Fibroblast of lung (primary cell): Measurements from ENCODE around the gene BUD31. TPM values are rescaled to one million over a fixed set of nuclear protein-coding genes. Genes with fewer than 3 reads are reported as not detected.
"Not testable (repeated sequence)": the region's sequence is repeated elsewhere in the genome, so short reads cannot be mapped to it uniquely, and the experiment has no call there.

Source experiments
- DNase-seq, 2 donors: peaks; one replicate each; pipeline versions ENCODE4 v3.0.0 to v3.0.0-alpha.2; 2010; ENCODE audit warnings: low read depth in 2 of 2
- H2AFZ ChIP-seq: 2 replicates; pipeline ENCODE4 v1.5.1; 2012; ENCODE audit warnings: low read length, control low read depth, inconsistent platforms
- H3K27ac ChIP-seq: 2 replicates; pipeline ENCODE4 v1.5.1; 2011; ENCODE audit warnings: low read length, control low read depth; ENCODE audit not compliant: insufficient read depth
- H3K27me3 ChIP-seq: 2 replicates; pipeline ENCODE4 v1.5.1; 2011; ENCODE audit warnings: mild to moderate bottlenecking, low read length; ENCODE audit not compliant: control insufficient read depth, insufficient read depth
- H3K36me3 ChIP-seq: 2 replicates; pipeline ENCODE4 v1.5.1; 2011; ENCODE audit warnings: low read length; ENCODE audit not compliant: control insufficient read depth, insufficient read depth
- H3K4me1 ChIP-seq: 2 replicates; pipeline ENCODE4 v1.5.1; 2011; ENCODE audit warnings: low read length; ENCODE audit not compliant: control insufficient read depth, insufficient read depth; ENCODE audit errors: extremely low read depth
- H3K4me2 ChIP-seq: 2 replicates; pipeline ENCODE4 v1.5.1; 2011; ENCODE audit warnings: low read length, control low read depth; ENCODE audit not compliant: insufficient read depth; ENCODE audit errors: extremely low read depth
- H3K4me3 ChIP-seq, 4 experiments: fragments of 200-600 bp in 1 of 4; sonication (generic) in 1 of 4; replicated peaks in 1 of 4; 2 replicates each; pipeline ENCODE4 v1.5.1; 2011 to 2016; ENCODE audit warnings: low read length in 4 of 4, low read depth in 3 of 4, mild to moderate bottlenecking in 3 of 4, control low read depth in 2 of 4, inconsistent platforms in 1 of 4, mixed read lengths in 1 of 4; ENCODE audit not compliant: insufficient read depth in 1 of 4; ENCODE audit errors: control extremely low read depth in 1 of 4
- H3K79me2 ChIP-seq: 2 replicates; pipeline ENCODE4 v1.5.1; 2012; ENCODE audit warnings: mild to moderate bottlenecking, low read length, inconsistent platforms; ENCODE audit not compliant: control insufficient read depth, insufficient read depth
- H3K9ac ChIP-seq: 2 replicates; pipeline ENCODE4 v1.5.1; 2011; ENCODE audit warnings: mild to moderate bottlenecking, low read length, control low read depth; ENCODE audit not compliant: insufficient read depth
- H3K9me3 ChIP-seq: 2 replicates; pipeline ENCODE4 v1.5.1; 2012; ENCODE audit warnings: low read depth, low read length; ENCODE audit not compliant: control insufficient read depth, insufficient read depth
- H4K20me1 ChIP-seq: 2 replicates; pipeline ENCODE4 v1.5.1; 2011; ENCODE audit warnings: low read length; ENCODE audit not compliant: control insufficient read depth, insufficient read depth; ENCODE audit errors: extremely low read depth
- CTCF ChIP-seq, 2 donors: IDR thresholded peaks in 1 of 2; conservative IDR thresholded peaks in 1 of 2; 1 replicate in 1 of 2; 2 replicates in 1 of 2; pipeline ENCODE4 v1.5.1; 2011 to 2012; ENCODE audit warnings: low read length in 2 of 2, control low read depth in 1 of 2, inconsistent platforms in 1 of 2, low read depth in 1 of 2, mild to moderate bottlenecking in 1 of 2
- EZH2 ChIP-seq: IDR thresholded peaks from 2 replicates; pipeline ENCODE4 v1.5.1; 2012; ENCODE audit warnings: low read length, control low read depth, mild to moderate bottlenecking; ENCODE audit errors: missing control alignments
- polyA plus RNA-seq, 2 donors: library from polyadenylated mRNA; depleted of rRNA in 1 of 2; stranded (reverse) in 1 of 2; unstranded in 1 of 2; fragments of >200 nt; gene quantifications; 2 replicates each; pipeline ENCODE4 v1.2.1, GENCODE V29; 2011 to 2012; ENCODE audit warnings: missing spikeins in 1 of 2
- total RNA-seq: library from RNA; depleted of rRNA; stranded (reverse); fragments of >200 nt; gene quantifications from 2 replicates; pipeline ENCODE4 v1.2.1, GENCODE V29; 2014

Gene BUD31
- total and polyA plus RNA-seq, 2 donors (not counting 1 experiment from before 2014, with no cell fraction given), result 83.4 to 114 TPM

GRCh38 chr7:99415513-99416127, 6.9 kb downstream of the BUD31 start:
- H2AFZ ChIP-seq, H3K4me3 ChIP-seq, H4K20me1 ChIP-seq, H3K4me1 ChIP-seq, H3K9ac ChIP-seq, H3K4me2 ChIP-seq, H3K27me3 ChIP-seq, H3K9me3 ChIP-seq, H3K27ac ChIP-seq, H3K79me2 ChIP-seq: not testable (repeated sequence)
- peak; percentile 54 to 66 for DNase-seq
- peaks cover 30% of the 10 kb centered on the region for H3K36me3 ChIP-seq
- TF ChIP-seq CTCF (conservative IDR thresholded peaks at IDR 0.05 in 1 of 2, IDR thresholded peaks at IDR 0.05 in 1 of 2; ENCODE audit: low read depth in 1 of 2, low read length in 2 of 2), result peak; percentile 56 to 65

GRCh38 chr7:99418260-99418659, 9.5 kb downstream of the BUD31 start:
- no peak for DNase-seq

GRCh38 chr7:99419323-99420021, 10.7 kb downstream of the BUD31 start:
- TF ChIP-seq EZH2 (no peak), CTCF (conservative IDR thresholded peaks at IDR 0.05 in 1 of 2, IDR thresholded peaks at IDR 0.05 in 1 of 2; ENCODE audit: low read depth in 1 of 2, low read length in 2 of 2) (no peak)
- Histone ChIP-seq H3K4me1 (no peaks in the 10 kb centered on the region), H3K9ac (no peak overlapping the region), H2AFZ (no peak overlapping the region), H3K9me3 (no peaks in the 10 kb centered on the region), H3K4me3 (no peak overlapping the region), H3K4me2 (no peak overlapping the region), H3K79me2 (peaks cover 2% of the 10 kb centered on the region), H4K20me1 (no peaks in the 10 kb centered on the region), H3K36me3 (peaks cover 31% of the 10 kb centered on the region), H3K27ac (no peak overlapping the region), H3K27me3 (no peaks in the 10 kb centered on the region)
- DNase-seq, result no peak

More at GRCh38 chr7:99418260-99418659, 9.5 kb downstream of the BUD31 start:
- Histone ChIP-seq H3K79me2 (peaks cover 2% of the 10 kb centered on the region), H3K9ac (no peak overlapping the region), H2AFZ (no peak overlapping the region), H3K36me3 (peaks cover 28% of the 10 kb centered on the region), H3K4me1 (no peaks in the 10 kb centered on the region), H3K4me3 (no peak overlapping the region), H4K20me1 (no peaks in the 10 kb centered on the region), H3K4me2 (no peak overlapping the region), H3K27ac (no peak overlapping the region), H3K9me3 (no peaks in the 10 kb centered on the region), H3K27me3 (no peaks in the 10 kb centered on the region)
- TF ChIP-seq CTCF (conservative IDR thresholded peaks at IDR 0.05 in 1 of 2, IDR thresholded peaks at IDR 0.05 in 1 of 2; ENCODE audit: low read depth in 1 of 2, low read length in 2 of 2) (no peak), EZH2 (no peak)
